ENCODE measurements around the gene CERK.

The CERK gene

DNA sequence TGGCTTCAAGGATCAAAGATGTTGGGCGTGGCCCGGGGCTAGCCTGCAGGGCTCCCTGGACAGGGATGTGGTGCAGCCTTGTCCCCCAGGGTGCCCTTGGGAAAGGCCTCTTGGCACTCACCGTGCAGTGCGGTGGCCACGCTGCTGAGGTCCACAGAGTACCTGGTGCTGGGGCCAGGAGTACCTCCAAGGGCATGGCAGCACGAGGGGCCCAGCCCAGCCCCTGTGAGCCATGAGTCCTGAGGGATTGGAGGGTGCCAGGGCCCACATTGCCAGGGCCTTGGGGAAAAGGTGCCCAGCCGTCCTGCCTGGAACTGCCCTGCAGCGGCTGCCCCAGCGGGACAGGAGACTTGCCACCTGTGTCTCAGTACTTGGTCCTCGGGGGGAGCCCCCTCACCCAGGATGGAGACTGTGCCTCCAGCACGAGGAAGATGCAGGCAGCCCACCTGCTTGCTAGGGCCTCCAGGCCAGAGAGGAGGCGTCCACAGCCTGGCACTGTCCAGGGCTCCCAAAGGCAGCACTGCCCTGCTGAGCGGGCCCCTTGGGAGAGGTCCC lies 73.7 kb downstream of the CERK start:
- DNase-seq (ENCODE audit: low read depth in 2 of 3, low spot score in 1 of 3), result no peak

GRCh38 chr22:46663436-46664100 lies 74.5 kb downstream of the CERK start:
- no peak for DNase-seq (ENCODE audit: low read depth in 2 of 3, low spot score in 1 of 3)

- no peak for DNase-seq (ENCODE audit: low read depth in 2 of 3, low spot score in 1 of 3)
These were observed 75.1 kb downstream of the CERK start for GRCh38 chr22:46663001-46663400.

GRCh38 chr22:46662226-46662625 lies 75.8 kb downstream of the CERK start:
- no peak for DNase-seq (ENCODE audit: low read depth in 2 of 3, low spot score in 1 of 3)

DNA sequence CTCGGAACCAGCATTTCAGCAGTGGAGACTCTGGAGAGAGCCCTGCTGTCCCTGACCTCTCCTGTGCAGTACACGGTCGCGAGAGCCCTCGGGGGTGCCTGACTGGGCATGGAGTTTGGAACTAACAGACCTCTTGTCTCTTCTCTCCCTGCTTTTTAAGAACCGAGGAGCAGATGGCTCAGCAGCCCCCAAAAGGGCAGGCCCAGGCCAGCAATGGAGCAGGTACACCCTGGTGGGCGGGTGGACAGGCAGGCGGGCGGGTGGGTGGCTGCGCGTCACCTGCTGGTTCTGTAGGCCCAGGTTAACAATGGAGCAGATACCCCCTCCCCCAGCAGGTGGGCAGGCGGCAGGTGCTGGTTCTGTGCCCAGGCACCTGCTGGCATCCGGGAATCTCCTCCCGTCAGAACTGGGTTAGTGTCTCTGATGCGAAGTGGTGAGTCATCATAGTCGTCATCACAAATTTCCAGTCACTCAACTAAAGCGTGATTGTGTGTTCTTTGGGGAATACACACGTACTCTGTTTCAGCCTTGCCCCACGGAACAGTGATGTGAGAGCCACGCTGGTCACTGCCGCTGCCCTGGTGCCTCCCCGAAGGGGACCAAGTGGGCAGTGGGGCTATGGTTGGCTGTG lies 76.7 kb downstream of the CERK start:
- peak in 1 of 3 donors; percentile 64 for DNase-seq (ENCODE audit: low read depth in 2 of 3, low spot score in 1 of 3)

DNA sequence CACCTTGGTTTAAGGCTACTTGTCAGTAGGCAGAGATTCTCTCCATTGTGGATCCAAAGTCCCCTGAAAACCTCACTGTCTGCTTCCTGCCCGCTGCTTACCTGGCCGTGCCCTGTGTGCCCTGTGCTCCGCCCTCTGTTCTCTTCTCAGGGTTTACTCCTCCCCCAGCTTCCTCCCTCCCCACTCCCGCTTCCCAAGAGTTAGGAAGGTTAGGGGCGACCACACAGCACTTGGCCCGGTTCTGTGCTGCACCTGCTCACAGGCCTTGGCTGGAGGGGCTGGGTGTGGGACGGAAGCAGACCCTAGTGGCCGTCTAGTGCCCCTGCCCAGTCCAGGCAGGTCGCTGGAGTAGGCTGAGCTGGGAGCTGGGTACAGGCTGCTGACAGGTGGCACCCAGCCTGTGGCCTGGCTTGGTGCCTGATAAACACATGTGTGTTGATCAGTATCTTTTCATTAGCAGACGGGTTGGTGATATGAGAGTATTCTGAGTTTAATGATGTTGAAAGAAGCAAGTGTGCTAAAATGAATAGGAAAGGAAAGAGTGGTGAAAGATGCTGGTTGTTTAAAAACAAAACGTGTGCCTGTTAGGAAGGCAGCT lies 77.3 kb downstream of the CERK start:
- no peak for DNase-seq (ENCODE audit: low read depth in 2 of 3, low spot score in 1 of 3)

DNA sequence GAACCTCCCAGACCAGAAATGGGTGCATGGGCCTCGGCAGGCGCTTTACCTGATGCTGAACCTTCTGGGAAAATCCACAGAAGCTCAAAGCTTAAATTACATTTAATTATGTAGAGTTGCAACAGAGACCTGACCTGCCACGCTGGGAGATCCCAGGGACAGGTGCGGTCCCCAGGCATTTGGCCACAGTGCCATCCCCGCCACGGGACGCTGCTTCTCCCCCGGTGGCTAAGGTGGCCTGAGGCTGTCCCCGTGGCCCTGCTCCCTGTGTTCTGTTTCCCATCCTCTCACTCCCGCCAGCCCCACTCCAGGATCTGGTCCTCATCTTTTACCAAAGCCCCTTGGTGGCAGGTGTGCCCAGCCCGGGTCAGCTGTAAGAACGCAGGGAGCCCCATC lies 78.3 kb downstream of the CERK start:
- no peak for DNase-seq (ENCODE audit: low read depth in 2 of 3, low spot score in 1 of 3)

GRCh38 chr22:46659059-46659790 lies 78.8 kb downstream of the CERK start:
- no peak for DNase-seq (ENCODE audit: low read depth in 2 of 3, low spot score in 1 of 3)

DNA sequence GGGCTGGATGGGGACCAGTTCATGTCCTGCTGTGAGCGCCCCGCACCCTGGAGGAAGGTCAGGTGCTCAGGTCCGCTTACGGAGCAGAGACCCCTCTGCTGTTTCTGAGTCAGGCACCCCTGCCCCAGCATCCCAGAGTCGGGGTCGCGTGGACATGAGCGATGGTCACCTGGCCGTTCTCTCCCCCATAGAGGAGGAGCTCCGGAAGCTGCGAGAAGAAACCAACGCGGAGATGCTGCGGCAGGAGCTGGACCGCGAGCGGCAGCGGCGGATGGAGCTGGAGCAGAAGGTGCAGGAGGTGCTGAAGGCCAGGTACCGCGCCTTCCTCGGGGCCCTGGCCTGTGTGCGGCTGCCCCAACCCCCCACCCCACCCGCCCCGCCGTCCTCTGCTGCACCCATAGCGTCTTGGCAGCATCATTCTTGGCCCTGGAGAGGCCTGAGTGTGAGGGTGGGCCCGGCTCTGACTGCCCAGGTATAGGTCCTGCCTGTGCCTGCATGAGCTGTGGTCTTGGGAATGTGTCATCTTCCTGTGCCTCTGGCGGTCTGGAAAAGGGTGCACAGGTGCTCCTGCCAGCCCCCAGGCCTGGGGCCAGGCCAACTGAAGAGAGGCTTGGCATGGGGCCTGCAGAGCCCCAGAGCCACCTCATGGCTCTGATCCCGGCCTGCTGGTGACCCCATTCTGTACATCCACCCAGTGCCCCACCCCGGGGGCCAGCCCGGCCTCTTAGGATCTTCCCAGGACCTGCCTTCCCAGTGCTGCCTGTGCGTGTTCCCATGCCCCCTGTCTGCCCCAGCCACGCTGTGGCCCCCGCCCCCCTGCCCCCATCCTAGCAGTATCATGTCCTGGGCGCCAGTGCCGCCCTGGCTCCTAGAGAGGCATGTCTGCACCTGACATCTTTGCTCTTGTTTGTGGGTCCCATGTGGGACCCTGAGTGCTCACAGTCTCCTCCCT lies 79.8 kb downstream of the CERK start:
- DNase-seq (ENCODE audit: low read depth in 2 of 3, low spot score in 1 of 3), result no peak

GRCh38 chr22:46657655-46657953 lies 80.4 kb downstream of the CERK start:
- no peak for DNase-seq (ENCODE audit: low read depth in 2 of 3, low spot score in 1 of 3)

- DNase-seq (ENCODE audit: low read depth in 2 of 3, low spot score in 1 of 3), result no peak
These were observed 81.0 kb downstream of the CERK start for GRCh38 chr22:46656856-46657654.

DNA sequence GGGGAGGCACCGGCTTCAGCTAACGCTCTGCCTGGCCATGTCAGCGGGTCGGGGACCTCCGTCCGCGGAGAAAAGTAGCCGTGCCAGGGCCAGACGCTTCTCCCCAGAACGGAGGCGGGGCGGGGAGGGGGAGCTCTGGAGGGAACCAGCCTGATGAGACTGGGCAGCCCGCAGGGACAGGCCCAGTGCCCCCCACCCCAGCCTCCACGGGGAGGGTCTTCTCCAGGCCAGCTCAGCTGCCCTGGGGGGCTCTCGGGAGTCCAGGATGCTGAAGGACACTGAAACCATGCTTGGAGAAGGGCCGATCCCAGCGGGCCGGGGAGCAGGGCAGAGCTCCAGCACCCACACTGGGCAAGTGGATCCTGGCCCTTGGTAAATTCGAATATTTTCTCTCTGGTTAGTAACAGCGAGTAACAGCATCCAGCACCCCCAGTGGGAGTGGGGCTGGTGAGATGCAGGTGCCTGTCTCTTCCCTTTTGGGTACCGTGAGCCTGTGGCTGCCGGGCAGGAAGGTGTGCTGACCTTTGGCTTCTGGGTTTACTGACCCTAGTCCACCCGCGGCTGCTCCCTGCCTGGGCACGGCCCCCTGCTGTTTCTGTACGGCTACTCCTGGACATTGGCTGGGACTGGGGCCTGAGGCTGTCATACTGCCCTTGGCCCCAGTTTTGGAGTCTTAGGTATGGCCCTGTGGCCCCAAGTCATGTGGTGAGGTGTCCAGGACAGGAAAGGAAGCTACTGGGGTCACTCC lies 82.0 kb downstream of the CERK start:
- DNase-seq (ENCODE audit: low read depth in 2 of 3, low spot score in 1 of 3), result no peak

DNA sequence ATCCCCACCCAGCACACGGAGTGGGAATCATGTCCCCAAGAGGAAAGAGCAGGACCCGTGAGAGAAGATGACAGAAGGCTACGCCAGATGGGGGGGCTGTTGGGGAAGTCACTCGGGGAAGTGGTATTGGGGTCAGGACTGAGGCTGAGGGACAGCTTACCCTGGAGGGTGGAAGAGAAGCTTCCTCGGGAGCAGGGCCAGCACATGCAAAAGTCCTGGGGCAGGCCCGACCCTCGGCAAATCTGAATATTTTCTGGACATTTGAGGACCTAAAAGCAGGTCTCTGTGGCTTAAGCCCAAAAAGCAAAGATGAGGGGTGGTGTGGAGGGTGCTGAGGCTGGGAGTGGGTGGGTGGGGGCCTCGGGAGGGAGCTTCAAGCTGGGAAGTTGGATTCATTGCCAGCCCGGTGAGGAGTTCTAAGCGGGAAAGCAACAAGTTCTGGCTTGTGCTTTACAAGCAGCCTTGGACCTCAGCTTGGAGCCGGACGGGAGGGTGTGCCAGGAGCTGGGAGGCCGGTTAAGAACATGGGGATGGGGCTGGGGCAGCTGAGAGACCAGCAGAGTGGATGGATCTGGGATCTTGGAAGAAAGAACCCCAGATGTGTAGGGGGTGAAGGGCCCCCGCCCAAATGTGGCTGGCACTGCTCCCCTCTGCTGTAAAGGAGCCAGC lies 83.0 kb downstream of the CERK start:
- DNase-seq (ENCODE audit: low read depth in 2 of 3, low spot score in 1 of 3), result no peak

DNA sequence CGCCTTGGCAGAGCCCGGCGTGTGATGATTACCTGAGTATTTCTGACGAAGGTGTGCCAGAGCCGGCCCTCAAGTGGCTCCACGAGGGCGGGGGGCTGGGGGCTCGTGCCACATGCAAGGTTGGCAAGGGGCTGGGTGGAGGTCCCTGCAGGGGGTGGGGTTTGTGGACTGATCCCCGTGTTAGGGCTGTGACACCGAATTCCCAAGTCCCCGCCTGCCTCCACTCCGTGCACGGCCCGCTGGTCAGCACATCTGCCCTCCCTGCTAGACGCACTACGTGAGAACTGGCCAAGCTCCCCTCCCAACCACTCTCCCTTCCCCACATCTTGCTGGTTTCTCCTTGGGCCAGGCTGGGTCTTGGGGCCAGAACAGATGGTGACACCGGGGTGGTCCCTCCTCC lies 83.6 kb downstream of the CERK start:
- DNase-seq (ENCODE audit: low read depth in 2 of 3, low spot score in 1 of 3), result no peak

DNA sequence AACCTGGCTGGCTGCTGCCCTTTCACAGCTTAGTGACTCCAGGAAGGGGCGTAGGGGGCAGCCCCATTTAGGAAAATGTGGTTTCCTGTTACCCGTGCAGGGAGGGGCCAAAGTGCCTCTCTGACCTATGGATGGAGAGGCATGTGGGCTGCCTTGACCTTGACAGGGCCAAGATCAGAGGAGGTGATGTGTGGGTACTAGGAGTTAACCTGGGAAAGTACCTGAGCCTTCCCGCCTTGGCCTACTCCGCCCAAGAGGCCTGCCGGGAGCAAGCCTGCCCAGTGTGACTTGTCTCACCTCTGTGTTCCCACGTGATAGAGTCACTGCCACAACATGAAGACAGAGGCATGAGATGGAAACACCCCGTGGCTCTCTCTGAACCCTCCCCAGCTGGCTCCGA lies 84.5 kb downstream of the CERK start:
- peak in 2 of 3 donors; percentile 28 to 39 for DNase-seq (ENCODE audit: low read depth in 2 of 3, low spot score in 1 of 3)

DNA sequence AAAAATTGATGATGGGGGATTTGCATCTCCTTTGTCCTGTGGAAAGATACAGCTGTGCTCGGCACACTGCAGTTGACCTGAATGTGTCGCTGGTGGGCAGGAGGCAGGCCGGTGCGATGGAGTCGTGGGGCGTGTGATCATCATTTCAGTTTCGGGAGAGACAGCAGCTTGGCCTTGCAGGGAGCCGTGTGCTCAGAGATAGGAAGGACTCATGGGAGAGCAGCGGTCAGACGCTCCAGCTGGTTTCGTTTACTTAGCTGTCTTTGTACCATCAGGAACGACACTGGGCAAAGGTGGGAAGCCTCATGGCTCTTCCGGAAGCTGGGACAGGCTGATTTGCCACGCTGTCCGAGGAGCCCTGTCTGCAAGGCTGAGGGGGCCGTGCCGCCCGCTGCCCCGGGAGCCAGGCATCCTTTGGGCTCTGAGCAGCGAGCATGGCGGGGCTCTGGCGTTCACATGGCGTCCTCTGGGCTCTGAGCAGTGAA lies 85.2 kb downstream of the CERK start:
- DNase-seq (ENCODE audit: low read depth in 2 of 3, low spot score in 1 of 3), result no peak

GRCh38 chr22:46652081-46652846 lies 85.8 kb downstream of the CERK start:
- DNase-seq (ENCODE audit: low read depth in 2 of 3, low spot score in 1 of 3), result no peak

- no peak for DNase-seq (ENCODE audit: low read depth in 2 of 3, low spot score in 1 of 3)
These were observed 86.7 kb downstream of the CERK start for GRCh38 chr22:46651316-46651715.
